HG02981 (cell line): Measurements from ENCODE around the gene NKX6-1.

Experiments used
- ATAC-seq: cut with Tn5 transposase; IDR thresholded peaks from one replicate; pipeline ENCODE4 v1.9.1; 2021; ENCODE audit warnings: mild to moderate bottlenecking, moderate library complexity; ENCODE audit not compliant: unreplicated experiment

The NKX6-1 gene

GRCh38 chr4:84499624-84499982 lies 511 bp upstream of the NKX6-1 start:
- ATAC-seq, result no peak

GRCh38 chr4:84498203-84498934 lies 723 bp downstream of the NKX6-1 start:
- ATAC-seq, result no peak

DNA sequence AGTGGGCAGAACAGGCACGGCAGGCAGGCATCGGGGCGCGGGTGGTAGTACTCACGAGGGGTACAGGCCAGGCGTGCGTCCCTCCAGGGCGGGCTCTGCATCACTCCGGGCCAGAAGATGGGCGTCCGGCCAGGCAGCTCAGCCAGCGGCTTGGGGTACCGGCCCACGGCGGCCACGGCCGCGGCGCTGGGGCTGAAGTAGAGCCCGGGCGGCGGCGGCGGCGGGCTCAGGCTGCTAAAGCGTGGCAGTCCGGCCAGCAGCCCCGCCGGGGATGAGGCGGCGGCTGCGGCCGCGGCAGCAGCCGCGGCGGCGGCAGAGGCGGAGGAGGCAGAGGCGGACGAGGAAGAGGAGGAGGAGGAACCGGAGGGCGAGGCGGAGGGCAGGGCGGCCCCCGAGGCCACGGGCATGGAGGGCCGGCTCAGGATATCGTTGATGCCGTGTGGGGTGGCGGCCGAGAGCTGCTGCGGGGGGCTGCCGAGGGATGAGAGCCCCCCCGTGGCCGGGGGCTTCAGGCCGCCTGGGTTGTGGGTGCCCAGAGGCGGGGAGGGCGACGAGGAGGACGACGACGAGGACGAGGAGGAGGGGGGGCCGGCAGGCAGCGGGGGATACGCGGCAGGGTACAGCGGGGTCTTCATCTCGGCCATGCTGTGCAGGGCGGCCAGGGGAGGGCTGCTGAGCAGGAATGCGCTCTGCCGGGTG lies 1.4 kb downstream of the NKX6-1 start:
- ATAC-seq, result no peak

- ATAC-seq, result no peak
Measured at GRCh38 chr4:84496706-84497503, 2.2 kb downstream of the NKX6-1 start.

GRCh38 chr4:84496331-84496705 lies 2.8 kb downstream of the NKX6-1 start:
- no peak for ATAC-seq

DNA sequence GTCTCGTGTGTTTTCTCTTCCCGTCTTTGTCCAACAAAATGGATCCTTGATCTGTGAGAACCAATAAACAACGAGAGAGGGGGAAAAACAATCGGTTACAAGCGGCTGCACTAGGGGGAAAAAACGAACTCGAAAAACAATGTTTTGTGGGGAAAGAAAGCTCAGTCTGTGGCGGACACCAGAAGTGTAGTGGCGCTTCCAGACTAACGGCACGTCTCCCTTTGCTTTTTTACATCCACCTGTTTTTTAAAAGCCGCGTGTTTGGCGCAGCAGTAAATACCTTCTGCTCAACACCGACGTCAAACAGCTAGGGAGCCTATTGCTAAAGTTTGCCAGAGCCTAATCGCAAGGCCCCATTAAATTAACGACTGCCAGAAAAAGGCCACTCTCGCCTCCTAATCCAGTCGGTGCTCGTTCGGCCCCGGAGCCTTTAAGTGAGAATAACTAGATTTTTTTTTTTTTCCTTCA lies 3.3 kb downstream of the NKX6-1 start:
- ATAC-seq, result no peak

DNA sequence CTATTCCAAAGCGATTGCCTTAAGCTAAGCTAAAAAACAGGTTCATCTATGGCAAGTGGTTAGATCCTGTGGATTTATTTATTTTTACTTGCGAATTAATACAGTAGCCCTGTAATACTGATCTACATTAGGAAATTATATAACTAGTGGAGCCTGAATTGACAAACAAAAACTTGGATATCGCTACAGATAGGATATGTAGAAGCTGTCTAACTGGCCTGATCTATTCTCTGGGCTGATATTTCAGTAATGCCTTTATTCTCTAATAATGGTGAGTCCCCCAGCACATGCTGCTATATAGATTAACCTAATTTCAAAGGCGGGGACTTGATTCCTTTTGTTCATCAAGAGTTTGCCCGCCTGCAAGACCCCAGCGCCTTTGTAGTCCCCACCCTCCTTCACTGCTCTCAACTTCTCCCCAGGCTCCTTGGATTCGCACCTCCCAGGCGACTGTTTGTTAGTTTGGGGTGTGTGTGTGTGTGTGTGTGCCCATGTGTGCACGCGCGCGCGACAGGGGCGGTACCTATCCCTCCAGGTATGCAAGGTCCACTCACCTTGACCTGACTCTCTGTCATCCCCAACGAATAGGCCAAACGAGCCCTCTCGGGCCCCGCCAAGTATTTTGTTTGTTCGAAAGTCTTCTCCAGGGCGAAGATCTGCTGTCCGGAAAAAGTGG lies 3.8 kb downstream of the NKX6-1 start:
- ATAC-seq, result no peak

DNA sequence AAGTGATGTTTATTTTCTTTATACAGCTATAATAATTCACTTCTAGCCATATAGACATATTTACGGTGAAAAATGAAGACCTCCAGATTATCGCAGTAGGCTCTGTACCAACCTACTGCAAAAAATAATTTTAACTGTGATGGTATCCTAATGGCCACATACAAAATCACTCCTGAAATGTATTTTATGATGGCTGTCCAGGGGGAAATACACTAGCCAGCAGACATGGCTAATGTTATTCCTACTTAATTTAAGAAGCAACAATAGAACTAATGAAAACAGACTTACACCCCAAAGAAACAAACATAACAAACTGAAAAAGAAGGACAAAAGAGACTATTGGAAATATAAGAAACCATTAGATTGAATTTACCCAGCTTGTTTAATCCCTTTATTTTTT lies 4.6 kb downstream of the NKX6-1 start:
- no peak for ATAC-seq

- ATAC-seq, result no peak
Measured at GRCh38 chr4:84494076-84494475, 5.0 kb downstream of the NKX6-1 start.

DNA sequence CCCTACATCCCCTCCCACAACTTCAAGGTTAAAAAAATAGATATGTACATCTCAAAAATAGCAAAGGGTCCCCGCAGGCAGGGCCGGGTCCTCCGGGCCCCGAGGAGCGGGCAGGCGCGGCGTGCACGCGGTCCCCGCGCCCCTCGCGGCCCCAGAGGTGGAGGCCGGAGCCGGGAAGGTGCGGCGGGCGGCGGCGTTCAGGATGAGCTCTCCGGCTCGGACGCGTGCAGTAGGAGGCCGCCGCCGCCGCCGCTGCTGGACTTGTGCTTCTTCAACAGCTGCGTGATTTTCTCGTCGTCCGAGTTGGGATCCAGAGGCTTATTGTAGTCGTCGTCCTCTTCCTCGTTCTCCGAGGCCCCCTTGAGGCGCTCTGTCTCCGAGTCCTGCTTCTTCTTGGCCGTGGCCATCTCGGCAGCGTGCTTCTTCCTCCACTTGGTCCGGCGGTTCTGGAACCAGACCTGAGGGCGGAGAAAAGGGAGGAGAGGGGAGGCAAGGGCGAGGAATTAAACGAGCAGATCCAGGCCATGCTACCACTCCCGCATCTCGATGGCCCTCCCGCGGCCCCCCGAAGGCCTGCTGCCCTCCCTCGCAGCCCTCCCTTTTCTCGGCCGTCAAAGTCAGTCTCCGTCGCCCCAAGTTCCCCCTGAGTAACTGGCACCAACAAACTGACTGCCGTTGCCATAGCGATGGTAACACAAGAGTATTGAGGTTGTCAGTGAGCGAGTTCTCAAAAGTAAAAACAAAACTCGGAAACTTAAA lies 5.8 kb downstream of the NKX6-1 start:
- peak; percentile 56 for ATAC-seq

DNA sequence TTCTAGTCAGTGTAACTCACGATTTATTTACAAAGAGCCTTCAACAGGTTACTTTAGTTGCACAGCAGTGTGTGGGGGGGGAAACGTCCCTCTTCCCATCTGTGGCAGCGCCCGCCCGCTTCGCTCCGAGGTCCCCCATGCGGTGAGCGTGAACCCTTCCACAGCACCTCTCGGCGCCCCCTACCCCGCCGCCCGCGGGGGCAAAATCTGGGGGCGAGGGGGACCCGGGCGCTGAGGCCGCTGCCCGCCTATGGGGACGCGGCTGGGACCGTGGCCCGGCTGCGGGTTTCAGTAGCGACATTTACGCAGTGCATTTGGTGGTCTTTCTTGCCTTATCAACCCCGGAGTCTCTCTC lies 6.4 kb downstream of the NKX6-1 start:
- ATAC-seq, result no peak

- ATAC-seq, result no peak
Measured at GRCh38 chr4:84492290-84492689, 6.8 kb downstream of the NKX6-1 start.

- ATAC-seq, result no peak
Measured at GRCh38 chr4:84491481-84491880, 7.6 kb downstream of the NKX6-1 start.

DNA sequence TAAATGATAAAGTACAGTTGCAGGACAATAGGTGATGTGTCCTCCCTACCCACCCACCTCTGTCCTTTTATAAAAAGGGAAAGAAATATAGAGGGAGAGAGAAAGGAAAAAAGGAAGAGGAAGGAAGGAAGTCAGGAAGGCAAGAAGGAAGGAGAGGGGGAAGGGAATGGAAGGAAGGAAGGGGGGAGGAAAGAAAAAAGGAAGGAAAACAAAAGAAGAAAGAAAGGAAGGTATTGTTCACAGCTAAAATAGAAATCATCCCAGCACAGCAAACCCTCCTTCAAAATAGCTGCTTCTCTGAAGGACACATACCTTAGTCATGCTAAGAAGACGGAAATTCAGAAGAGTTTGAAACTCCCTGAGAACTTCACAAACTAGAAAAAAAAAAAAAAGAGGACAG lies 8.4 kb downstream of the NKX6-1 start:
- no peak for ATAC-seq

- no peak for ATAC-seq
Measured at GRCh38 chr4:84484236-84484635, 14.9 kb downstream of the NKX6-1 start.

DNA sequence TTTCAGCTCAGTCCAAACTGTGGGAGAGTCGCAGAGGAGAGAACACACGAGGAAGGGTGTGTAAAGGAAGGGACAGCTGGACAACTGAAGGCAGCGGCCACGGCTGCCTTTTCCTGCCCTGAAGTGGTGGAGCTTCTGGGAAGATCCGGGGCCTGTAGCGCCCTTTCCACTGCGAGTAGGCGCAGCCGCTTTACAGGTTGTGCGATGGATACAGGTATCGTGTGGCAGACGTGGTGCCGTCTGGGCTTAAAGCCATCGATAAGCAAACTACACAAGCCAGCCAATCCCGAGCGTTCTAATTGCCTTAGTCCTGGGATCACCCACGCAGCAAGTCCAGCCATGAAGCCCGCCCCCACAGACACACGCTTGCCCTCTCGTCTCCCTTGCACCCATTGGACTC lies 15.4 kb downstream of the NKX6-1 start:
- ATAC-seq, result no peak

GRCh38 chr4:84482564-84483563 lies 16.2 kb downstream of the NKX6-1 start:
- ATAC-seq, result no peak

DNA sequence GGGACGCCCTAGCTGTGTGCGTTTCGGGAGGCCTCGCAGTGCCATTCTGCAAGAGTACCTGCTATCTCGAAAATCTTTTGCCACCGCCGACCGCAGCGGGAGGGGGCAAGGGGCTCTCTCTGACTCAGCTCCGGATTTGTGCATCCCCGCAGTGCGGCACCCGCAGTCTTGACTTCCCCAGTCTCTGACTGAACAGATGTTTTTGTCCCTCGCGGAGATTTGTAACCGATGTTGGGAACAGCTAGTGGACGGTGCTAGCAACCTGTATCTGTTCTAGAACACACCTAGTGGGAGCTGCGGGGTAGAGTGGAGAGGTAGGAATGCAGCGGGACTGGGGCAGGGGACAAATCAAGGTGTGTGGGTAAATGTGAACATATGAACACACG lies 17.2 kb downstream of the NKX6-1 start:
- ATAC-seq, result no peak

- ATAC-seq, result no peak
Measured at GRCh38 chr4:84481077-84481859, 17.8 kb downstream of the NKX6-1 start.
